ENCODE measurements around the gene RELT.
A peak's percentile ranks its signal among the peaks of the same experiment; 100 is the strongest.

RELT gene, protein sequence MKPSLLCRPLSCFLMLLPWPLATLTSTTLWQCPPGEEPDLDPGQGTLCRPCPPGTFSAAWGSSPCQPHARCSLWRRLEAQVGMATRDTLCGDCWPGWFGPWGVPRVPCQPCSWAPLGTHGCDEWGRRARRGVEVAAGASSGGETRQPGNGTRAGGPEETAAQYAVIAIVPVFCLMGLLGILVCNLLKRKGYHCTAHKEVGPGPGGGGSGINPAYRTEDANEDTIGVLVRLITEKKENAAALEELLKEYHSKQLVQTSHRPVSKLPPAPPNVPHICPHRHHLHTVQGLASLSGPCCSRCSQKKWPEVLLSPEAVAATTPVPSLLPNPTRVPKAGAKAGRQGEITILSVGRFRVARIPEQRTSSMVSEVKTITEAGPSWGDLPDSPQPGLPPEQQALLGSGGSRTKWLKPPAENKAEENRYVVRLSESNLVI

DNA sequence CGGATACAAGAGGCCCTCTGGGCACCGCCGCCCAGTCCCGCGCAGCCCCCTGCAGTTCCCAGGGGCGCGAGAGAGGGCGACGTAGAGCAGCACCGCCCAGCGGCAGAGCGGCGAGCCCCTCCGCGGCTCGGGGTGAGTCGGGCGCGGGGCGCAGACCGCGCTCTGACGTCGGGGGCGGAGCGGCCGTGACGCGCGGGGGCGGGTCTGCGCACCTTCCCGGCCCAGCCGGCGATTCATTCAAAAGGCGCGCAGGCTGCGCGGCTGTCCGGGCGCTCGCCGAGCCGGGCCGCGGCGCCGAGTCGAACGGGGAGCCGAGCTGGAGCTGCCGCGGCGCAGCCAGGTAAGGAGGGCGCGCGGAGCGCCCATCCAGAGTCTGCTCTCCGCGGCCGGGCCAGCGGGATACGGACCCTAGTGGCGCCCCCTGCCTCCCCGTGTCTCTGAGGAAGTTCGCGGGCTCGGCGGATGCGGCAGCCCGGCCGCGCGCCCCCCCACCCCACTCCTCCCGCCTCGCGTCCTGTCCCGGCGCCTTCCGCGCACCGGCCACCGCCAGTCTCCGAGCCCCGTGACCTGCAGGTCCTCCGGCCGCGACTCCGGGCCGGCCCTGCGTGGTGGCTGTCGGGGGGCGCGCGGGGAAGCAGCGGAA is at the start of gene RELT:
Gene RELT (plus strand): TSS at position 240 of the 643 bp plus-strand sequence. CDS start 12,738 bp downstream, outside the sequence.
- DNase-seq, result peak; percentile 88 to 95

DNA sequence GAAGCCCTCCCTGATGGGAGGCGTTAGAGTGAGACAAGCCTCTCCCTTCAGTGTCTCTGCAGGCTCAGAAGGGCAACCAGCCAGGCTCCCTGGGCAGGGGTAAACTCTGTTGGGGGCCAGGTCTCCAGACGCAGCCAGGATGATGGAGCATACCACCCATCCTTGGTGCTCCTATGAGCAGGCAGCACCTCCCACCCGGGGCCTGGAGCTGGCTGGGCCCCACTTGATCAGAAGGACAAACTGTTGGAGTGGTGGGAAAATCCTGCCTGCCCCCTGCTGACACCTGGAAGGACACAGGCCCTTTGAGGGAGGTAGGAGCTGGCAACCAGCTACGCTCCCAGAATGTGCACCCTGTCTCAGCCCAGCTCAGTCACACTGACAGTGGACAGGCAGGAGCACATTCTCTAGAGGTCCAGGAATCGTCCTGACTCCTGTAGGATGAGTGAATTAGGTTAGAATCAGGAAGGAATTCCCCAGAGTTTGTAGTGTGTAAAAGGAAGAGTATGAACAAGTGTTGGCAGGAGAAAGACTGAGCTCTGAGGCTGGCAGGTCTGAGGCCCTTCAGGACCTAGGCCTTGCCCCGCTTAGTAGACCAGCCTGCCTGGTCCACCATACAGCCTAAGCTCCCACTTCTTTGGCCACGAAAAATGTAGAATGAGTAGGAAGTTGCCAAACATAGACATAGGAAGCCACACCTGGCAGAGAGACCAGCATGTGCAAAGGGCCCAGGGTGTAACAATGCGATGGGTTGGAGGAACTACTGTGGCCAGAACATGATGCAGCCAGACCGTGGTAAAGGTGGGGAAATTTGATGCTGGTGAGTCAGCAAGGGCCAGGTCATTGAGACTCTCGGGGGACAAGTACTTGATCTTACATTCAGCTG is 49.0 kb upstream of the RELT start:
- no peak for DNase-seq

DNA sequence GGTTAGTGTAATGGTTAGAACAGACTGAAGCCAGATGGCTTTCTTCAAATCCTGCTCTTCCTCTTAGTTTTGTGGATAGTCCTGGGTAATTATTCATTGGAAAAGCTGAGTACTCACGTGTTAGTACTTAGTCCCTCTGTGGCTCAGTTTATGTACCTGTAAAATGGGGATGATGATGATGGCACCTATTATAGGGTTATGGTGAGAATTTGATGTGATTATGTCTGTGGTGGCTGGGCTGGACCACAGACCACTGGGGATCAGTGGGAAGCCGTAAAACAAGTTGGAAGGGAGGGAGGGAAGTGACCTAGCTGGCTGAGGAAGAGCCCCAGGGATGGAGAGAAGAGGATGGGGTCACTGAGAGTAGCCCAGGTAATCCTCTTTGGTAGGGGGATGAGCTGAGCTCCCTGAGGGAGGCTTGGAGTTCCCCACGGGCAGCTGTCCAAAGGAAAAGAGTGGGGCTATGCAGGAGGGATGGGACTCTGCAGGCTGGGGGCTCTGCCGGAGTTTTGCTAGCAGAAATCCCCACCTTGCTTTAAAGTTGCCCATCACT is 48.3 kb upstream of the RELT start:
- DNase-seq, result no peak

- peak; percentile 21 to 24 for DNase-seq
These were observed 45.6 kb upstream of the RELT start for GRCh38 chr11:73330569-73331093.

GRCh38 chr11:73331138-73331916 is 44.9 kb upstream of the RELT start:
- no peak for DNase-seq

GRCh38 chr11:73333173-73333572 is 43.0 kb upstream of the RELT start:
- no peak for DNase-seq

- DNase-seq, result no peak
These were observed 42.4 kb upstream of the RELT start for GRCh38 chr11:73333640-73334383.

- peak; percentile 21 to 49 for DNase-seq
These were observed 41.6 kb upstream of the RELT start for GRCh38 chr11:73334384-73335203.

DNA sequence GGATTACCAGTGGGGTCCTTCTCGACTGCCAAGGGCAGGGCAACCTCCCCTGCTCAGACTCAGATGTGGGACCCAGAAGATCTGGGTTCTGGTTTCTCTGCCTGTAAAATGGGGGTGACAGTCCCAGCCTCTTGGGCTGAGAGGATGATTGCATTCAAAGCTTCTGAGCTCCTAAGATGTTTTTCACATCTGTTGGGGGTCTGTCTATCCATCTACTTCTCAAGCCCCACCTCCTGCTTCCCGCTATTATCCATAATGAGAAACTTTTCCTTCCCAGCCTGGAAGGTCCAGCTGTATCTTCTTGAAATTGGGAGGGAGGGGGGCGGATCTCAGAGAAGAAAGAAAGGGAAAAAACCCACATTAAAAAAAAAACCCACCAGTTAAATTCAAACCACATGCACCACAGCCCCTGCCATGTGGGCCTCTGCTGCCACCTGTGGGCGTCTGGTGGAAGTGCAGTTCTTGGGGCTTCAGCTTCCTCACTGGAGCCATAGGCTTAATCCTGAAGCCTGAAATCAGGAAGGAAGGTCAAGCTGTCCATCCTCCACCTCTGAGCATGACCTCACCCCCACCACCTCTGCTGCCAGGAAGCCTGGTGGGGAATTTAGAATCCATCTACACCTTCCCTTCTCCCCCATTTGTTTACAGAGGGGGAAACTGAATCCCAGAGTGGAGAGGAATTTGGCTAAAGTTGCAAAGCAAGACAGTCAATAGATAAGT is 40.8 kb upstream of the RELT start:
- peak; percentile 55 to 98 for DNase-seq

- DNase-seq, result no peak
These were observed 38.4 kb upstream of the RELT start for GRCh38 chr11:73337846-73338245.

DNA sequence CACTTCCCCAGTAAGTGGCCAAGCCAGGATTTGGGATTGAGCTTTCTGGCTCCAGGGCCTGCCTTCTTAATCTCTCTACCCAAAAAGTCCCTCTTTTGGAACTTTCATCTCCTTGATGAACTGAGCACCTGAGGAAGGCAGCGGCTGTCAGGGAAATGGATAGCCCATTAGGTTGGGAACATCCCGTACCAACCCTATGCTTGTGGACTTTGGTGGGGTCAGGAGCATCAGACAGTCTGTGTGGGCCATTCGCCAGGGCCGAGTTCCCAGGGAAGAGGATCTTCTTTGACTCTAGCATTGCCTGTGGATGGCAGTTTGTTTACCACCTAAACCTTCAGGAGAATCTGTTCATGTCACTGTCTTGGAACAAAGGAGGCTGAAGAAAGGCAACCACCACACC is 37.9 kb upstream of the RELT start:
- DNase-seq, result no peak

GRCh38 chr11:73340164-73340563 is 36.0 kb upstream of the RELT start:
- DNase-seq, result no peak

DNA sequence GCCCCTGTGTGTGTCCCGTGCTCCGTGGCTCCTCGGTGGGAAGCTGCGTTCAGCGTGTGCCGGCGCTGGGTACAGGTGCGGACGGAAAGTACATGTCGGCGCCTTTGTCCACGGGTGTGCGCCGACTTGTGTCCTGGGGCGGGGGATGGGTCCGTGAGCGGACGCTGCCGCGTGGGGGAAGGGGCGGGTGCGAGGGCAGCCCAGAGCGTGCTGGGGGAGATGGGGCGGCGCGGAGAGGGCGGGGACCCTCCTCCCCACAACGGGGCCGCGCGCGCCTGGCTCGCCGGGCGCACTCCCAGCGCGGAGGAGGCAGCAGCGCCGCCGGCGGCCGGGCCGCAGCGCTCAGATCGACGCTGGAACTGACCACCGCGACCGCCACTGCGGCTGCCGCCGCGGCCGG is 33.6 kb upstream of the RELT start:
- DNase-seq, result no peak

DNA sequence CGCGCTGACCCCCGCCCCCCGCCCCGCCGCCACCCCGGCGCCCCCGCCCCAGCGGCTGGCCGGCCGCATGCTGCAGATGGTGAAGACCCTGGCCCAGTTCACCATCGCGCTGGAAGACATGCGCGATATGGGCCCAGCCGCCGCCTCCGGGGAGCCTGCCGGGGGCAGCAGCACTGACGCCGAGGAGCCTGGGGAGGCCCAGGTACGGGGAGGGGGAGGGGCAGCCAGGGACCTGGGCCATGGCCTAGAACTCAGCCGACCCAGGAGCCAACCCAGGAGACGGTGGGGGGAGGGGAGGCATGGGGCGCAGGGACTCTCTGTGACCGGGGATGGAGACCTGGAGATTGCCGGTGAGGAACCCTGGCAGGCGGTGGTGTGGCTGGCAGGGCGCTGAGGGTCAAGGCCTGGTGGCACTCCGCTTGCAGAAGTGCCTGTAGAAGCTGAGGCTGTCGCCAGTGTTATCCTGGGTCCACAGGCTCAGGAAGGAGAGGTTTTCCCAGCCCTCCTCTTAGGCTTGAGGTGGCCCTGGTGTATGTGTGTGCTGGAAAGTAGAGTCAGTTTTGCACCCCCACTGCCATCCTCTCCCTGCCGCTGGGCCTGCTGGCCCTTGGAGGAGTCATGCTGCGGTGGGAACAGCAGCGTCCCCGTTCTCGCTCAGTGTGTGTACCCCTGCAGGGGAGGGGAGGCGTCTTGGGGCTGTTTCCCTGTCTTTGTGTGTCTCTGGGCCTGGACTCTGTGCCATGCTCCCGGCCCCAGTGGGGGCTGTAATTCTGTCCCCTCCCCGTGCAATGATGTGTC is 32.9 kb upstream of the RELT start:
- DNase-seq, result no peak

DNA sequence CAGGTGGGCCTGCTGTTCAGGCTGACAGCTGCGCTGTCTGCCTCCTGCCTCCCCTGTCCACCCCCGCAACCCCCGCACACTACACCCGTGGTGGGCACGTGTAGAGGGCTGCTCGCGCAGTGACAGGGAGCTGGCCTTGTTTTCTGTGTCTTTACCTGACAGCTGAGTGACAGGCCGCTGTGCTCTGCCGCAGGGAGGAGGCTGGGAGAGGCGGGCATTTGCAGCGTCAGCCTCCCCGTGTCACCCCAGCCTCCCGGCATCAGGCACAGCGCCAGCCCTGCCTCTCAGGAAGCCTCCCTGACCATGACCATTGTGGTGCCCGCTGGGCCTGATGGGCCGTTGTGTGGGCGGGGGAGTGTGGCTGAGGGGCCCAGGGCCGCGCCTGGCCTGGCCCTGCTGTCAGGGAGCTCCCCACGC is 32.0 kb upstream of the RELT start:
- DNase-seq, result no peak

- DNase-seq, result no peak
These were observed 30.6 kb upstream of the RELT start for GRCh38 chr11:73345481-73346160.

GRCh38 chr11:73346186-73346935 is 29.8 kb upstream of the RELT start:
- no peak for DNase-seq

Measured in inflammatory macrophage treated with lipopolysaccharide for 1 hour (primary cell).